ENCODE results near the gene DDIT4. TPM values are rescaled to one million over a fixed set of nuclear protein-coding genes. Genes with fewer than 3 reads are reported as not detected.
"Not testable (repeated sequence)": the region's sequence is repeated elsewhere in the genome, so short reads cannot be mapped to it uniquely, and the experiment has no call there.

Gene DDIT4
- total RNA-seq, 1 experiment from 2014 or later = 68.9 TPM

DNA sequence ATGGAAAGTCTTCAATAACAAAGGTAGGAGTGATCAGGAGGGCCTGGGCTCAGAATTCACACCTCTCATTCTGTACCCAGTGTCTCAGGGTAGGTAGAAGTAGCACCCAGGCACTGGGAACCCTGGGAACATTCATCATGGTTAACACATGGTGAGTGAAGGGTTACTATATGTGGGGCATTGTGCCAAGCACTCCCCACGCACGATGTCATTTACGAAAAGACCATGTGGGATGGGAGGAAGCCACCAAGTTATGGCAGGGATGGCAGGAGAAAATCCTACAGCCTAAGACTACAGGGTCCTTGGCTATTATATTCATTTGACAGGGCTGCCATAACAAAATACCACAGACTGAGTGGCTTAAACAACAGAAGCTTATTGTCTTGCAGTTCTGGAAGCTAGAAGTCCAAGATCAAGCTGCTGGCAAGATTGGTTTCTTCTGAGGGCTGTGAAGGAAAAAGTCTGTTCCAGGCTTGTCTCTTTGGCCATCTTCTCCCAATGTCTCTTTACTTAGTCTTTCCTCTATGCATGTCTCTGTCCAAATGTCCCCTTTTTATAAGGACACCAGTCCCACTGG, 27.7 kb upstream of the DDIT4 start:
- intact Hi-C loops (cut with micrococcal nuclease) = loop anchor here (2.0 kb wide), 1 partner anchor 47 kb away; no protein-coding TSS in a partner anchor
- H3K4me1 ChIP-seq (ENCODE audit: insufficient read depth, low read length) = peaks cover 19% of the 10 kb centered on the region
- POLR2A ChIA-PET (ENCODE audit: unreplicated experiment) = no interaction called here
- no peak for TF ChIP-seq EZH2 (IDR thresholded peaks at IDR 0.05; ENCODE audit: low read length, unreplicated experiment)
- TF ChIP-seq, protein P1, sequence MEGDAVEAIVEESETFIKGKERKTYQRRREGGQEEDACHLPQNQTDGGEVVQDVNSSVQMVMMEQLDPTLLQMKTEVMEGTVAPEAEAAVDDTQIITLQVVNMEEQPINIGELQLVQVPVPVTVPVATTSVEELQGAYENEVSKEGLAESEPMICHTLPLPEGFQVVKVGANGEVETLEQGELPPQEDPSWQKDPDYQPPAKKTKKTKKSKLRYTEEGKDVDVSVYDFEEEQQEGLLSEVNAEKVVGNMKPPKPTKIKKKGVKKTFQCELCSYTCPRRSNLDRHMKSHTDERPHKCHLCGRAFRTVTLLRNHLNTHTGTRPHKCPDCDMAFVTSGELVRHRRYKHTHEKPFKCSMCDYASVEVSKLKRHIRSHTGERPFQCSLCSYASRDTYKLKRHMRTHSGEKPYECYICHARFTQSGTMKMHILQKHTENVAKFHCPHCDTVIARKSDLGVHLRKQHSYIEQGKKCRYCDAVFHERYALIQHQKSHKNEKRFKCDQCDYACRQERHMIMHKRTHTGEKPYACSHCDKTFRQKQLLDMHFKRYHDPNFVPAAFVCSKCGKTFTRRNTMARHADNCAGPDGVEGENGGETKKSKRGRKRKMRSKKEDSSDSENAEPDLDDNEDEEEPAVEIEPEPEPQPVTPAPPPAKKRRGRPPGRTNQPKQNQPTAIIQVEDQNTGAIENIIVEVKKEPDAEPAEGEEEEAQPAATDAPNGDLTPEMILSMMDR (conservative IDR thresholded peaks at IDR 0.05; ENCODE audit: low read depth, low read length) = no peak
- no peak for TF ChIP-seq EZH2phosphoT487 (IDR thresholded peaks at IDR 0.05; ENCODE audit: borderline replicate concordance, low read length)
- BruUV-seq (replicated peaks) = no TSS peak
- no peak overlapping the region for H3K9ac ChIP-seq (ENCODE audit: low read length)
- no peak overlapping the region for H2AFZ ChIP-seq (ENCODE audit: low read length)
- H3K79me2 ChIP-seq (ENCODE audit: low read length) = no peaks in the 10 kb centered on the region
- CTCF ChIA-PET = no interaction called here
- H3K27ac ChIP-seq (ENCODE audit: low read length) = no peak overlapping the region
- no peaks in the 10 kb centered on the region for H3K27me3 ChIP-seq (ENCODE audit: low read length)
- ATAC-seq (no peak), DNase-seq (no peak)
- no peak overlapping the region for H3K4me2 ChIP-seq (ENCODE audit: low read length)
- H3K9me3 ChIP-seq (ENCODE audit: low read length) = no peaks in the 10 kb centered on the region
- no peaks in the 10 kb centered on the region for H3F3A ChIP-seq (ENCODE audit: low read length, unreplicated experiment)
- no peaks in the 10 kb centered on the region for H3K9me2 ChIP-seq (replicated peaks; ENCODE audit: low read length)
- H3K36me3 ChIP-seq (ENCODE audit: low read depth, low read length) = no peaks in the 10 kb centered on the region
- H3K4me3 ChIP-seq (ENCODE audit: low read length) = no peak overlapping the region
- no peaks in the 10 kb centered on the region for H4K20me1 ChIP-seq (ENCODE audit: low read length)

GRCh38 chr10:72248468-72249151, 25.1 kb upstream of the DDIT4 start:
- Histone ChIP-seq H3K36me3 (ENCODE audit: low read depth, low read length) (no peaks in the 10 kb centered on the region), H3K4me2 (ENCODE audit: low read length) (no peak overlapping the region), H3K4me3 (ENCODE audit: low read length) (no peak overlapping the region), H3K27me3 (ENCODE audit: low read length) (no peaks in the 10 kb centered on the region), H3K9me3 (ENCODE audit: low read length) (no peaks in the 10 kb centered on the region), H3K9ac (ENCODE audit: low read length) (no peak overlapping the region), H2AFZ (ENCODE audit: low read length) (peak overlapping the region; percentile 48; the same call in 1 of the 2 replicates), H3K9me2 (replicated peaks; ENCODE audit: low read length) (no peaks in the 10 kb centered on the region), H4K20me1 (ENCODE audit: low read length) (no peaks in the 10 kb centered on the region), H3K4me1 (ENCODE audit: insufficient read depth, low read length) (peaks cover 18% of the 10 kb centered on the region), H3K79me2 (ENCODE audit: low read length) (no peaks in the 10 kb centered on the region), H3F3A (ENCODE audit: low read length, unreplicated experiment) (no peaks in the 10 kb centered on the region), H3K27ac (ENCODE audit: low read length) (no peak overlapping the region)
- DNase-seq (no peak), ATAC-seq (peak; percentile 30)
- intact Hi-C loops (cut with micrococcal nuclease) = no loop called here
- TF ChIP-seq EZH2phosphoT487 (IDR thresholded peaks at IDR 0.05; ENCODE audit: borderline replicate concordance, low read length) (no peak), EZH2 (IDR thresholded peaks at IDR 0.05; ENCODE audit: low read length, unreplicated experiment) (no peak)
- TF ChIP-seq, protein P1 (conservative IDR thresholded peaks at IDR 0.05; ENCODE audit: low read depth, low read length) = no peak
- BruUV-seq (replicated peaks) = no TSS peak
- ChIA-PET POLR2A (ENCODE audit: unreplicated experiment) (interaction anchor here (0.6 kb wide), 1 partner anchor 48 kb away, joined by 12 read pairs; no protein-coding TSS in a partner anchor), CTCF (interaction anchor here (0.6 kb wide), 1 partner anchor 200 kb away, joined by 5 read pairs; no protein-coding TSS in a partner anchor)

DNA sequence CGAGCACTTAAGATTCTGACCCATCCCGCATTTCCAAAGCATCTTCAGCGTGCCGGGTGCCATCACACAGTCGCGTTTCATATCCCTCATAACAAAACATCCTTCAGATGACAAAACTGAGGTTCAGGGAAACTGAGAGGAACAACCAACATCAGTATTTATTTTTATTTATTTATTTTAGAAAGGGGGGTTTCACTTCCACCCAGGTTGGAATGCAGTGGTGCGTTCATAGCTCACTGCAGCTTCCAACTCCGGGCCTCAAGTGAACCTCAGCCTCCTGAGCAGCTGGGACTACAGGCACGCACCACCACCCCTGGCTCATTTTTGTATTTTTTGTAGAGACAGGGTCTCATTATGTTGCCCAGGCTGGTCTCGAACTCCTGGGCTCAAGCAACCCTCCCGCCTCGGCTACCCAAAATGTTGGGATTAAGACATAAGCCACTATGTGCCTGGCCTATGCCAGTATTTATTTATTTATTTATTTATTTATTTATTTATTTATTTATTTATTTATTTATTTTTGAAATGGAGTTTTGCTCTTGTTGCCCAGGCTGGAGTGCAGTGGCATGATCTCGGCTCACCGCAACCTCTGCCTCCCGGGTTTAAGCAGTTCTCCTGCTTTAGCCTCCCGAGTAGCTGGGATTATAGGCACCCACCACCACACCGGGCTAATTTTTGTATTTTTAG, 24.4 kb upstream of the DDIT4 start:
- H3K79me2 ChIP-seq (ENCODE audit: low read length); ATAC-seq; POLR2A ChIA-PET (ENCODE audit: unreplicated experiment); H3K9me2 ChIP-seq (replicated peaks; ENCODE audit: low read length); BruUV-seq (replicated peaks); CTCF ChIA-PET; H3K27ac ChIP-seq (ENCODE audit: low read length); intact Hi-C loops (cut with micrococcal nuclease); H2AFZ ChIP-seq (ENCODE audit: low read length); H3K9ac ChIP-seq (ENCODE audit: low read length); DNase-seq; H3K27me3 ChIP-seq (ENCODE audit: low read length); H3K36me3 ChIP-seq (ENCODE audit: low read depth, low read length); H3K9me3 ChIP-seq (ENCODE audit: low read length); H3F3A ChIP-seq (ENCODE audit: low read length, unreplicated experiment); H3K4me3 ChIP-seq (ENCODE audit: low read length); H3K4me2 ChIP-seq (ENCODE audit: low read length); H4K20me1 ChIP-seq (ENCODE audit: low read length): not testable (repeated sequence)
- peaks cover 11% of the 10 kb centered on the region for H3K4me1 ChIP-seq (ENCODE audit: insufficient read depth, low read length)

All from PC-3 (cell line).